ENCODE results near the gene AK9.
A peak's percentile ranks its signal among the peaks of the same experiment; 100 is the strongest.

Gene AK9

GRCh38 chr6:109612268-109612667 is 78.7 kb downstream of the AK9 start:
- no peak overlapping the region for H3K4me3 ChIP-seq (ENCODE audit: low read depth, low read length)
- DNase-seq (ENCODE audit: low read depth) = no peak
- TF ChIP-seq, protein P1, sequence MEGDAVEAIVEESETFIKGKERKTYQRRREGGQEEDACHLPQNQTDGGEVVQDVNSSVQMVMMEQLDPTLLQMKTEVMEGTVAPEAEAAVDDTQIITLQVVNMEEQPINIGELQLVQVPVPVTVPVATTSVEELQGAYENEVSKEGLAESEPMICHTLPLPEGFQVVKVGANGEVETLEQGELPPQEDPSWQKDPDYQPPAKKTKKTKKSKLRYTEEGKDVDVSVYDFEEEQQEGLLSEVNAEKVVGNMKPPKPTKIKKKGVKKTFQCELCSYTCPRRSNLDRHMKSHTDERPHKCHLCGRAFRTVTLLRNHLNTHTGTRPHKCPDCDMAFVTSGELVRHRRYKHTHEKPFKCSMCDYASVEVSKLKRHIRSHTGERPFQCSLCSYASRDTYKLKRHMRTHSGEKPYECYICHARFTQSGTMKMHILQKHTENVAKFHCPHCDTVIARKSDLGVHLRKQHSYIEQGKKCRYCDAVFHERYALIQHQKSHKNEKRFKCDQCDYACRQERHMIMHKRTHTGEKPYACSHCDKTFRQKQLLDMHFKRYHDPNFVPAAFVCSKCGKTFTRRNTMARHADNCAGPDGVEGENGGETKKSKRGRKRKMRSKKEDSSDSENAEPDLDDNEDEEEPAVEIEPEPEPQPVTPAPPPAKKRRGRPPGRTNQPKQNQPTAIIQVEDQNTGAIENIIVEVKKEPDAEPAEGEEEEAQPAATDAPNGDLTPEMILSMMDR (IDR thresholded peaks at IDR 0.05; ENCODE audit: low read depth, low read length, missing control alignments) = no peak
- in situ Hi-C loops (cut with HindIII; ENCODE audit: low sequenced_read_pairs) = no loop called here

- TF ChIP-seq, protein P1 (IDR thresholded peaks at IDR 0.05; ENCODE audit: low read depth, low read length, missing control alignments) = no peak
- no peak overlapping the region for H3K4me3 ChIP-seq (ENCODE audit: low read depth, low read length)
- in situ Hi-C loops (cut with HindIII; ENCODE audit: low sequenced_read_pairs) = no loop called here
- DNase-seq (ENCODE audit: low read depth) = no peak
These were observed 79.5 kb downstream of the AK9 start for GRCh38 chr6:109611502-109611901.

- H3K4me3 ChIP-seq (ENCODE audit: low read depth, low read length) = no peak overlapping the region
- TF ChIP-seq, protein P1 (IDR thresholded peaks at IDR 0.05; ENCODE audit: low read depth, low read length, missing control alignments) = no peak
- no peak for DNase-seq (ENCODE audit: low read depth)
- in situ Hi-C loops (cut with HindIII; ENCODE audit: low sequenced_read_pairs) = no loop called here
These were observed 80.4 kb downstream of the AK9 start for GRCh38 chr6:109610590-109610989.

DNA sequence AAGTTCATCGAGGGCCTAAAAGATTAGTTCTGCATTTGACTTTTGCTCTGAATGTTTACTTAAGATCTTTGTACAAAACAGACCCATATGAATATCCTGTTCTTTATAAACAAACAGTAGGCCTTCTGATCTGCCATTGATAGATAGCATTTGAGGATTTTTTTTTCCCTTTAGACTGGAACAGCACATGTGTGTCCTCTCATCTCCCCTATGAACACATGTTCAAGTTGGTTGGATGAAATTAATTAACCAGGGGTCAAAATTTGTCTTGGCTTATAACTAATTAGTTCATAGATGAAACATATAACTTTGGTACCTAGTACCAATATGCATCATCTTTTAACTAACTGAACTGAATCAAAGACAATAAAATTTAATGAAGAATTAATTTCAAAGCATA is 81.3 kb downstream of the AK9 start:
- DNase-seq (ENCODE audit: low read depth) = no peak
- no peak overlapping the region for H3K4me3 ChIP-seq (ENCODE audit: low read depth, low read length)
- in situ Hi-C loops (cut with HindIII; ENCODE audit: low sequenced_read_pairs) = no loop called here
- TF ChIP-seq, protein P1 (IDR thresholded peaks at IDR 0.05; ENCODE audit: low read depth, low read length, missing control alignments) = no peak

- in situ Hi-C loops (cut with HindIII; ENCODE audit: low sequenced_read_pairs) = no loop called here
- H3K4me3 ChIP-seq (ENCODE audit: low read depth, low read length) = no peak overlapping the region
- no peak for DNase-seq (ENCODE audit: low read depth)
- TF ChIP-seq, protein P1 (IDR thresholded peaks at IDR 0.05; ENCODE audit: low read depth, low read length, missing control alignments) = no peak
These were observed 84.6 kb downstream of the AK9 start for GRCh38 chr6:109606359-109606758.

GRCh38 chr6:109595998-109596397 is 95.0 kb downstream of the AK9 start:
- H3K4me3 ChIP-seq (ENCODE audit: low read depth, low read length) = no peak overlapping the region
- TF ChIP-seq, protein P1 (IDR thresholded peaks at IDR 0.05; ENCODE audit: low read depth, low read length, missing control alignments) = peak; percentile 32
- DNase-seq (ENCODE audit: low read depth) = no peak
- in situ Hi-C loops (cut with HindIII; ENCODE audit: low sequenced_read_pairs) = no loop called here

- in situ Hi-C loops (cut with HindIII; ENCODE audit: low sequenced_read_pairs) = no loop called here
- no peak overlapping the region for H3K4me3 ChIP-seq (ENCODE audit: low read depth, low read length)
- TF ChIP-seq, protein P1 (IDR thresholded peaks at IDR 0.05; ENCODE audit: low read depth, low read length, missing control alignments) = no peak
- DNase-seq (ENCODE audit: low read depth) = peak; percentile 31
These were observed 110.5 kb downstream of the AK9 start for GRCh38 chr6:109580519-109580918.

Data from astrocyte of the cerebellum (primary cell).